Stimulated activated CD4-positive, alpha-beta T cell treated with anti-CD3 and anti-CD28 coated beads, TNF-alpha, amount 100 ng/mL, for 48 hours (primary cell): ENCODE data around the gene PNMA1.
"Not testable (repeated sequence)": the region's sequence is repeated elsewhere in the genome, so short reads cannot be mapped to it uniquely, and the experiment has no call there.

ENCODE experiments used
- DNase-seq, 3 donors: peaks; one replicate each; pipeline ENCODE4 v3.0.0-alpha.2; 2020; ENCODE audit warnings: low read depth in 3 of 3

PNMA1 gene

DNA sequence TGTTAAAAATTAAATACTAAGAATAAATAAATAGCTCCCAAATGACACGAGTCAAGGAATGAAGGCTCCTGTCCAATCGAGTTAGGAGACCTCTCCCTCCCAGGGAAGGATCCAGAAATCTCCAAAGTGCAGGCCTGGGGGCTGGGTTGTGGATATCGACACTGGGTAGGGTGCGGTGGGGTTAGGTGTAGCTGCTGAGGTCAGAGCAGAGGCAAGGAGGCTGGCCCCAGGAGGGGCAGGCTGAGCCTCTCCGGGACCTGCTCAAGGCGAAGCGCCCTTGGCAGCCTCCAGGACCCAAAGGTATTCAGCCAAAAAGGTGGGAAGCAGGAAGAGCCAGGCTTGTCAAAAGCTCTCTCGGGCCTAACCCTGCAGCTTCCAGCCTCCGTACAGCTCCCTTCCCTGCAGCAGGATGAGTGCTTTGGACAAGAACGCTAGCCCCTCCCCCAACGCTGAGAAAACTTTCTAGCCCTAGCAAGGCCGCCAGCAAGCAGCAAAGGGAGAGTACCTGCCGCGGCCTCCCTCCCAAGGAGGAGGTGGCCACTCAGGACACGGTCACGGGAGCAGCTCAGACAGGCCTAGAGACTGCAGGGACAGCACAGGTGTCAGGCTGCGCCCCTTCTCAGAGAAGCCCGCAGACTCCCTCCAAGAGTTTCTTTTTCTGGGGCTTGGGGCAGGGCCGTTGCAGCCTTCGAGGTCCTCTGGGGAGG is 3.7 kb upstream of the PNMA1 start:
- no peak for DNase-seq

DNA sequence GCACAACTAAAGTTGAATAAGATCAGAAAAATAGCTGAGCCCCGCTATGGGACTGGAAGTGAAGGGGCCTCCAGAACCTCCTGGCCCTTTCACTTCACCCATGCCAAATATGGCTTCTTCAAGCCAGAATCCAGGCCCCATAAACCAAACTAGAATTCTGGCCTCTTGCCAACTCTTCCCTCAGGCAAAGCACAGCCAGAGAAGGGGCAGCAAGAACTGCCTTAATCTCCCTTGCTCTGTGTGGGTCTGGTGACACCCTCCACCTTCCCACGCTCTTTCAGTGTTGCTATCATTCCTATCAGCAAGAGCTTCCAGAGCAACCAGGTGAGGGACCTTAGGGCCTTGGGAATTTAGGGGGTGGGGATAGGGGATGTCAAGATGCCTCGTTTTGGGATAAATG is 3.1 kb upstream of the PNMA1 start:
- DNase-seq, result no peak

DNA sequence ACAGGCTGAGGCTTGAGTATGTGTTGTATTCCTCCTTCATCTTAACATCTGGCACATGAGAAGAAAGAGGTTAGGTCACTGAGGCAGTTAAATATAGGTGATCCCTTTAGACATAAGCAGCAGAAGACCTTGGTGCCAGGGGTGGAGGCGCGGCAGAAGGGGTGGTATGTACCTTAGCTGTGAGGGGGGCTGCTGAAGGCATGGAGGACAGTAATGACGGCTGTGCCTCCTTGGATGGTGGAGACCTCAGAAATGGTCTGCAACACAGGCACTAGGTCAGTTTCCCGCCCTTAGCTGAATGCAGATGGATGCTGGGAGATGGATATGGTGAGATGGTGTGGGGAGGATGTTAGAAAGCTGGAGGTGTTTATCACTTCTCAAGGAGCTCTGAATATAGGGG is 1.5 kb upstream of the PNMA1 start:
- no peak for DNase-seq

DNA sequence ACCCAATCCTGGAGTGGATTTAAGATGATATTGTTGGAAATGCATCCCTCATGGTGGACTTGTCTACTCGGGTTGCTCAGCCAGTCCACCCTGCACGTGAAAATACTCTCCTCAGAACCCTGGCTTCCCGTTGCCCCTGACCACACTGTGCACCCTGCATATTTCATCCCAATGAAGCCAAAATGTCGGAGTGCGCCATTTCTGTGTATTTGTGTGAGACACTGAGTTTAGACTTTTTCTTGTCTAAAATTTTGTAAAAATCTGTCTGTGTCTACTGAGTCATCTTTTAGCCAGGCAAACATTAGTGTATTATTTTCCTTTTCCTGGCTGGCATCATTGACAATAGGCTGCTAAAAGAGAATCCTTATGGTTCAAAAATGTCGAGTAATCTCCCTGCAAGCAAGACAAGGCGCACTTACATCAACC is 485 bp upstream of the PNMA1 start:
- DNase-seq, result no peak

DNA sequence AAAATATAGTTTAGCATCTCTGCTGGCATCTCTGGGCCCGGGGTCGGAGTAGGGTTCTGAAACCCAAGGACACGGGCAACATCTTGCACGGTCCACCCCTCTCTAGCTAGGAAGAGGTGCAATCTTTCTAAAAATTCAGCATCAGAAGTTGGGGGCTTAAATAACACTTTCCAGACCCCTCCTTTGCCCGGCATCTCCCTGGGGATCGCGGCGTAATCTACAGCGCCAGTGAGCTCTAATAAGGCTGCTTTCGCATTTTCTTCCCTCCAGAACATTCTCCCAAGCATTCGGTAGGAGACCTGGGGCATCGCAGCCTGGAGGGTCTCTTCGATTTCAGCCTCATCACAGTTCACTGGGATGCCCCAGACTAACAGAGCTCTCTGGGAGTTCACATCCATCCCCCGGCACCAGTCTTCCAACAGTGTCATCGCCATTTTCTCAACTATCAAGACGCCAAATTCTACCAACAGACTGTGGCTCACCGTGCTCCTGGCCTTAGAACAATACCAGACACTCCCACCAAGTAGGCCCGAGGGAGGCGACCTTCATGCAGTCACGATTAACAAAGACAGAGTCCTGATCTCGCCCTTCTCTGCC is 880 bp downstream of the PNMA1 start:
- no peak for DNase-seq

DNA sequence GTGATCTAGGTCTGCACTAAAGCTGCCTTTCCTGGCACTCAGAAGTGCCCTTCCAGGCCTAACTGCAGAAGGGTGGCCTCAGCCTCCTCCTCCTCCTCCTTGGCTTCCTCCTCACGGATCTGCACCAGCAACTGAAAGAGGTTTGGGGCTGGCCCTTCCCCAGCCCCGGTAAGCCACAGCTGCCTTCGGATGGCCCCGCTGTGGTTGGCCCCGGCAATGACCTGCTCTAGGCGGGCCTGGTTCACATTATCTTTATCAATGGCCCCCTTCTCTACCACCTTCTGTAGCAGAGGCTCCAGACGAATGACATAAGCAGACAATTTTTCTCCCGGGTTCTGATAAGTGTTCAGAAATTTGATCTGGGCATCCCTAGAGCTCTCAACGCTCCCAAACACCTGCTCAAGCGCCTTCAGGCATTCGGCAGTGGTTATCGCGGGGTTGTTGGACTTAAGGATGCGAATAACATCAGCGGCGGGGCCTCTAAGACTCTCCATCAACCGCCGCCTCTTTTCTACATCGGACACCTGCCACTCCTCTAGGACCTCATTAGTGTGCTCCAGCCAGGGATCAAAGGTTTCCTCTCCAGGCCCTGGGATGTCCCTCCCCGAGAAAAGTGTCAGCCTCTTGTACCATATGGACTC is 1.5 kb downstream of the PNMA1 start:
- DNase-seq, result peak in 2 of 3 donors; percentile 20 to 26

DNA sequence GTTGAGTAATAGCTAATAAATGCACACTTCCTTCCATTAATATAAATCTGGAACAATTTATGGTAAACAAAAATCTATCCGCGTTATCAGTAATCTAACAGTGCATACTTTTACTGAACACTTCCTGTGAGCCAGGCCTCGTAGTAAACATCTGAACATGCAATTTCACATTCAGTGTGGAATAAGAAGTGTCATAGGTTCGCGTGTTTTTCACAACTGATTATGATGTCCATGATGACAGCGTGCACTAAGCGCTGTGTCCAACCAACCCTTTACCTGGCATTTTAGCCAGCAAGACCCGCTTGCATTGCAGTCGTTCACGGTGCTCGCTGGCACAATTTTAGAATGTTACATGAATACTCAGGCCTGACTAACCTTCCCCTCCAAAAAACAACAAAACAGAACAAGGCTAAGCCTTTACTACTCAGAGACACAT is 2.1 kb downstream of the PNMA1 start:
- no peak for DNase-seq

DNA sequence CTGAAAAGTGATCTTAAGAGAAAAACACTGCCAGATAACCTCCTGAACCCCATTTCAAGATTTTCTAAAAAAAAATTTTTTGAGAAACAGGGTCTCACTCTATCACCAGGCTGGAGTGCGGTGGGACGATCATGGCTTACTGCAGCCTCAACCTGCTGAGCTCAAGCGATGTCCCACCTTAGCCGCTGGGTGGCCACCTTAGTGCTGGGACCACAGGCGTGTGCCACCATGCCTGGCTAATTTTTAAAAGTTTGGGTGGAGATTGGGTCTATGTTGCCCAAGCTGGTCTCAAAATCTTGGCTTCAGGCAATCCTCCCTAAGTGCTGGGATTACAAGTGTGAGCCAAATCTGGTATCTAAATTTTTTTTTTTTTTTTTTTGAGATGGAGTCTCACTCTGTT is 3.4 kb downstream of the PNMA1 start:
- DNase-seq, result no peak

DNA sequence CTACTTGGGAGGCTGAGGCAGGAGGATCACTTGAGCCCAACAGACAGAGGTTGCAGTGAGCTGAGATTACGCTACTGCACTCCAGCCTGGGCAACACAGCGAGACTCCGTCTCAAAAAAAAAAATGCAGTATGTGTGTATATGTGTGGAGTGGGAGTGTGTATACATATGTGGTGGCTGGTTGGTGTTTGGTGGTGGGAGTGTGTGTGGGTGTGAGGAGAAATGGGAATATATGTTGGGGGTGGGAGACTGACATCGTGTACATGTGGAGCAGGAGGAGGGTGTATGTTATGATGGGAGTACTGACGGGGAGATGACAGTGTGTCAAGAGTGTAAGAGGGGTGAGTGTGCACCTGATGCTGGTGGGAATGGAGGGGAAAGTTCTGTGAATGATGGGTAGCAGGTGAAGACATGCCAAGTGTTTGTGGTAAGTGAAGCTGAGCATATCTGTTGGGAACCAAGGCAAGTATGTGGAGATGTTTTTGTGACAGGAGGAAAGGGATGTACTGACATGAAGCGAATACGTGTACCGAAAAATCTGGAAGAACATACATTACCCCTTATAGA is 4.2 kb downstream of the PNMA1 start:
- DNase-seq, result no peak

DNA sequence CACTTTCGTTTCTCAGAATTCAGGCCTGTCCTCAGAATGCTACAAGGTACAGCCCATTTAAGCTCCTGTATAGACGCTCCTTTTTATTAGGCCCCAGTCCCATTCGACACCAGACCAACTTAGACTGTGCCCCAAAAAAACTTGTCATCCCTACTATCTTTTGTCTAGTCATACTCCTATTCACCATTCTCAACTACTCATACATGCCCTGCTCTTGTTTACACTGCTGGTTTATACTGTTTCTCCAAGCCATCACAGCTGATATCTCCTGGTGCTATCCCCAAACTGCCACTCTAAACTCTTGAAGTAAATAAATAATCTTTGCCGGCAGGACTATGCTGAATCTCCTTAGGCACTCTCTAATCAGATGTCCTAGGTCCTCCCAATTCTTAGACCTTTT is 6.1 kb downstream of the PNMA1 start:
- DNase-seq, result not testable (repeated sequence)

DNA sequence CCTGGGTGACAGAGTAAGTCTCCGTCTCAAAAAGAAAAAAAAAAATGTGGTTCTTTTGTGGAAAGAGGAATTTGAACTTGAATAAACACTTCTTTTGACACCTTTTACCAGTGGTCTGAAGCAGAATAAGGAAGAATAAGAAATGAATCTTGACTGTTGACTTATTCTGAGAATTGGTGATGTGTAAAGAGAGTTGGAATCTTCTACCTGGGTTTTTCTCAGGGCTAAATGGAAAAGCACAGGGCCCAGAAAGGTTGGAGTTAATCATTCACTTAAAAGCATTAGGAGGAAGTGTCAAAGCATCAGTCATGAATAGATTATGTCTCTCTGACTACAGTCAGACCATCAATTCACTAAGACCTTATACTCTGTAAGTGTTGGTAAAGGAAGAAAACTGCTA is 13.9 kb downstream of the PNMA1 start:
- DNase-seq, result no peak

DNA sequence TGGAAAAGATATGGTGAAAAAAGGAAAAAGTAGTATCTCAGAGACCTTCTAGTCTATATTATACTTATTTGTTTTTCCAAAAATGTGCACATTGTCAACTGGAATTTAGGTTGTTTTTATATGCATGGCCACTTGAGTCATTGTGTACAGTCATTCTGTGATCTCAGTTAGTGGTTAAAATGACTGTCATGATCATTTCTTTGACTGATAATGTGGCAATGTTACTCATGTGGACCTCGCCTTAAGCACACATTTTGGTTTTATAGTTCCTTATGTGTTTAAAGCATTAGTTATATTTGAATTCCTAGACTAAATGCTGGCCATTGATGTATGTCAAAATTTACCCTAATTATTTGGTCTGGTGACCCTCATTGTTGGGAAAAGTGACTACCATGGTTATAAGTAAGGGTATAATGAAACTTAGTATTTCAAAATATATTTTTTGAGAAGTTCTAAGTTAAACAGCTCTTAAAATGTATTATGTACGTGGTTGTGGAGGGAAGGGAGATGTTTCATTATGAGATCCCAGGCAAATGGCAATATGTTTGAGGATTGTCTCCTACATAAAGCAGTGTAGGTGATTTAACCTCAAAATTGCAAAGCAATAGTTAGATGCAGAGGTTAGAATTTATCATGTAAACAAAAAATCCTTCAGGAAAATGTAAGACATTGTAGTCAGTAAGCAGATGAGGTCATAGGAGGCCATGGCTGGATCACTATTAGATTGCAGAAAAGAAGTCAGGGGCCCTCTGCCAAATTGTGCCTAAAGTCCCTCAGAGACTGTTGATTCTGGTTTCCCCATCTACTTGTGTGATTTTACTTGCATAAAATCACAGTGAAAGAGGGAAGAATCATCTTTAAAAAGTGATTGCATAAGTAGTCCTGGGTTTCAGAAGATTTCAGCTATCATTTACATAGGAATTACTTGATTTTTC is 17.5 kb downstream of the PNMA1 start:
- DNase-seq, result no peak

DNA sequence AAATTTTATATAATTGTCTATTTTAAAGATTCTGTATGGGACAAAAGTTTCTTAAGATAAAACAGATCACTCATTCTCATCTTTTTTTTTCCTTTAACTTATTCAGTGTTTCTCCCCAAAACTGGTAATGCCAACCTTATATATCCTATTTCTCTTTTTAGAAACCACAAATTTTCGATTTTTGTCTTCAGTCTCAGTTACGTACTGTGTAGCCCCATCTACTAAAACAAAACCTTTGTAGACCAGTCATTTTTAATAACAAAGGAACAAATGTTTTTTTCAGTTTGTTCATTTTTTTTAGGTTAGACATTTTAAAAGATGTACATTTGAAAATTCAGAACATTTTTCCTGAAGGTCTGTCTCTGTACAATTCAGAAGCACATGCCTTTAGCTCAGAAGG is 18.2 kb downstream of the PNMA1 start:
- no peak for DNase-seq

DNA sequence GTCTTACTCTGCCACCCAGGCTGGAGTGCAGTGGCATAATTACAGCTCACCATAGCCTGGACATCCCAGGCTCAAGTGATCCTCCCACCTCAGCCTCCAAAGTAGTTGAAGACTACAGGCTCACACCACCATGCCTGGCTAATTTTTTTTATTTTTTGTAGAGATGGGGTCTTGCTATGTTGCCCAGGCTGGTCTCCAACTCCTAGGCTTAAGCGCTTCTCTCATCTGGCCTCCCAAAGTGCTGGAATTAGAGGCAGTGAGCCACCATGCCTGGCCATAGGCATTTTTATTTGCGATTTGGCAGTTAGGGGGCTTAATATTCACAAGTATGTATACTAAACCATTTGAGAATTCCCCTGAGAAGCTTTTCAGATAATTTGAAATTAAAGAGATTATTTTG is 19.1 kb downstream of the PNMA1 start:
- no peak for DNase-seq

DNA sequence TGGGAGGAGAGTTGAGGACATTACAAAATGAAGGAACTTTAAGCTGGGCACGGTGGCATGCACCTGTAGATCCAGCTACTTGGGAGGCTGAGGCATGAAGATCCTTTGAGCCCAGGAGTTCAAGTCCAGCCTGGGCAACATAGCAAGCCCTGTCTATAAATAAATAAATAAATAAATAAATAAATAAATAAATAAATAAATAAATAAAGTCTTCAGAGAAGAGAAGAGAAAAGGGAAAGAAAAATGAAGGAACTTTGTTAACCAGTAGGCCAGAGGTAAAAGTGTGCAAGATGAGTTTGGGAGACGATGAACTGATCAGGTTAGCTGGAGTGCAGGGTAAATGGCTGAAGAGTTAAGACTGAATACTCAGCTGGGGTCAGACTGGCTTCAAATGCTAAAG is 20.1 kb downstream of the PNMA1 start:
- DNase-seq, result no peak

DNA sequence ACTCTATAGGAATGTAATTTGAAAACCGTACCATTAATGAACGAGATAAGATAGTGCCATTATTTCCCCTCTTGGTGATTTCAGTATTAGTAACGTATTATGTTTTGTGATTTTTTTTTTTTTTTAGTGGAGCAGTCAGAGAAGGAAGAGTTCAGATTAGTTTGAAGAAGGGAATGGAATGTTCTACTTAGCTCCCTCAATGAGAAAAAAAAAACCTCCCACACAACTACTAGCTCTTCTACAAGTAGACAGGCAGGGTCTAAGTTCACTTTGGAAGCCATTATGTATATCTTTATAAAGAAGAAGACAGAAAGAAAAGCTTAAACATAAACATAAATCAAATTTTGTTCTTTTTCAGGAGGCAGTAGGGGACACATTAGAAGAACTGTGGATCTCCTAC is 27.3 kb downstream of the PNMA1 start:
- no peak for DNase-seq

DNA sequence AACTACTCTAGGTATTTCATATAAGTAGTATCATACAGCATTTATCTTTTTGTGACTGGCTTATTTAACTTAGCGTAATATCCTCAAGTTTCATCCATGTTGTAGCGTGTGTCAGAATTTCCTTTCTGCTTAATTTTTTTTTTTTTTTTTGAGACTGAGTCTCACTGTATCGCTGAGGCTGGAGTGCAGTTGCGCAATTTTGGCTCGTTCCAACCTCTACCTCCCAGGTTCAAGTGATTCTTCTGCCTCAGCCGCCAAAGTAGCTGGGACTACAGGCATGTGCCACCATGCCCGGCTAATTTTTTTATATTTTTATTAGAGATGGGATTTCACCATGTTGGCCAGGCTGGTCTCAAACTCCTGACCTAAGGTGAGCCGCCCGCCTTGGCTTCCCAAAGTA is 28.9 kb downstream of the PNMA1 start:
- no peak for DNase-seq

DNA sequence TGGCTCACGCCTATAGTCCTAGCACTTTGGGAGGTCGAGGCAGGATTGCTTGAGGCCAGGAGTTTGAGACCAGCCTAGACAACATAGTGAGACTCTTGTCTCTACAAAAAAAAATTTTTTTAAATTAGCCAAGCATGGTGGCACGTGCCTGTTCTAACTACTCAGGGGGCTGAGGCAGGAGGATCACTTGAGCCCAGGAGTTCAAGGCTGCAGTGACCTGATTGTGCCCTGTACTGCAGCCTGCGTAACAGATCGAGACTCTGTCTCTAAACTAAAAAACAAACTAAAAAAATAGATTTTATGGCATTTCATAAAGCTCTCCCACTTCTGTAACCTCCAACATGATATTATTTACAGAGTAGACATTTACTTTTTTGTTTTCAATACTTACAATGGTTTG is 29.6 kb downstream of the PNMA1 start:
- no peak for DNase-seq

DNA sequence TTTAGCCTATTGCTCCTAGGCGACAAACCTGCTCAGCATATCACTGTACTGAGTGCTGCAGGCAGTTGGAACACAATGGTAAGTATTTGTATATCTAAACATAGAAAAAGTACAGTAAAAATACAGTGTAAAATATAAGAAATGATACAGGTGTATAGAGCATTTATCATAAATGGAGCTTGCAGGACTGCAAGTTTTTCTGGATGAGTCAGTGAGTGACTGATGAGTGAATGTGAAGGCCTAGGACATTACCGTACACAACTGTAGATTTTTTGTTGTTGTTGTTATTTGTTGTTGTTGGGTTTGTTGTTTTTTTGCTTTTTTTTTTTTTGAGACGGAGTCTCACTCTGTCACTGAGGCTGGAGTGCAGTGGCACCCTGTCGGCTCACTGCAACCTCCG is 33.4 kb downstream of the PNMA1 start:
- DNase-seq, result no peak

DNA sequence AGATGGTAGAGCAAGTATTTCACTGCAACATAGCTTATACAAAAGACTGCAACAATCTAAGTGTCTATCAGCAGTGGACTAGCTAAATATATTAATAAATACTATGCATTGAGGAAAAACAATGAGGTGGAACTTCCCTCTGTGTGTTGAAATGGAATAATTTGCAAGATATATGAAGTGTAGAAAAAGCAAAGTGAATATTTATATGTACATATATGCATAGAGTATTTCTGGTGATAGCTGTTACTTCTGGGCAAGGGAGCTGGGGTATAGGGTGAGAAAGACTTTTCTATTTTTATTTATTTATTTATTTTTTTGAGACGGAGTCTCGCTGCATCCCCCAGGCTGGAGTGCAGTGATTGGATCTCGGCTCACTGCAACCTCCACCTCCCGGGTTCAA is 35.5 kb downstream of the PNMA1 start:
- no peak for DNase-seq

DNA sequence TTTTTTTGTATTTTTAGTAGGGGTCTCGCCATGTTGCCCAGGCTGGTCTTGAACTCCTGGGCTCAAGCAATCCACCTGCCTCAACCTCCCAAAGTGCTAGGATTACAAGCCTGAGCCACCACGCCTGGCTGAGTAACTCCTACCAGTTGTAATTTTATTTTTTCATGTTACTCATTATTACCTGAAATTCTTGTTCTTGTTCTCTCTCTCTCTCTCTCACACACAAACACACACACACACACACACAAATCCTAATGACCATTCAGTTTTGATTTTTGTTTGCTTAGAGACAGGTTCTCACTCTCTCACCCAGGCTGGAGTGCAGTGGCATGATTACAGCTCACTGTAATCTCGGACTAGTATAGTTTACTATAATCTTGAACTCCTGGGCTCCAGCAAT is 39.2 kb downstream of the PNMA1 start:
- no peak for DNase-seq

DNA sequence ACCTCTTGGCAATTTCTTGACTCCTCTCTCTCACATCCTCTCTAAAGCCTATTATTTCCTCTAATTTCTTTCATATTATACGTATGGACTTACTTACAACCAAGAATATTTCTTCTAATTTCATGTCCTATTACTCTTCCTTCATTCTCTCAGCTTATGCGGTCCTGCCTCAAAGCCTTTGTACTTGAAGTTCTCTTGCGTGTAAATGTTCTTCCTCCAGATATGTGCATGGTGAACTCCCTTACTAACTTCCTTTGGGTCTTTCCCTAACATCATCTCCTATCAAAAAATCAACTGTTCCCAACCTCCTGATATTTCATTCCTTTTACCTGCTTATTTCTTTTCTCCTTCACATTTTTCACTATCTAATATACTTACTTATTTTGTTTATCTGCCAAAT is 46.3 kb downstream of the PNMA1 start:
- no peak for DNase-seq
